HepG2 (cell line): Measurements from ENCODE around the gene RTF1. TPM values are rescaled to one million over a fixed set of nuclear protein-coding genes. Genes with fewer than 3 reads are reported as not detected.

ENCODE experiments used
- ATAC-seq: fragments of 200-7000 bp; cut with Tn5 transposase; 3 replicates; pipeline ENCODE4 v1.9.1; 2020; ENCODE audit warnings: mild to moderate bottlenecking, moderate library complexity
- BruUV-seq: library from RNA; stranded (reverse); fragments of 400-500 nt; replicated peaks from 2 replicates; lab custom pipeline; 2021; lab: Mats Ljungman, UMichigan
- CTCF ChIA-PET: fragments of 300-600 bp; formaldehyde crosslinking; extraction: SDS; loops from one replicate; lab custom pipeline; 2021; ENCODE audit warnings: low total read pairs, inconsistent platforms, low intra/inter-chr PET ratio; lab: Yijun Ruan, JAX
- POLR2A ChIA-PET: fragments of 350-600 bp; sonication (Branson Sonifier 250); formaldehyde crosslinking; loops from one replicate; lab custom pipeline; 2020; ENCODE audit warnings: antibody characterized with exemption, inconsistent platforms; lab: Yijun Ruan, JAX
- DNase-seq: peaks from one replicate; pipeline ENCODE4 v3.0.0-alpha.2; 2015; ENCODE audit warnings: low spot score
- FAIRE-seq: peaks from 3 replicates; lab custom pipeline; 2011; peaks lifted over from hg19 to GRCh38; lab: Jason Lieb, UNC
- H2AFZ ChIP-seq: one replicate; pipeline ENCODE4 v1.6.1; 2011; ENCODE audit warnings: low read length, inconsistent platforms
- H3K27ac ChIP-seq: fragments of 300-600 bp; 3 replicates; pipeline ENCODE4 v1.8.0; 2011; ENCODE audit warnings: mixed run types, mild to moderate bottlenecking, mixed read lengths, low read length, inconsistent platforms; ENCODE audit not compliant: insufficient read depth; ENCODE audit errors: extremely low read length
- H3K27me3 ChIP-seq, 2 experiments: fragments of 200-600 bp in 1 of 2; 2 replicates in 1 of 2; 3 replicates in 1 of 2; pipeline versions ENCODE4 v1.6.0 to v1.8.0; 2011; ENCODE audit warnings: low read length in 2 of 2, mild to moderate bottlenecking in 2 of 2, moderate library complexity in 2 of 2, inconsistent platforms in 1 of 2; ENCODE audit not compliant: insufficient read depth in 2 of 2, control insufficient read depth in 1 of 2
- H3K36me3 ChIP-seq, 2 experiments: fragments of 200-600 bp in 1 of 2; replicated peaks in 1 of 2; 2 replicates in 1 of 2; 3 replicates in 1 of 2; pipeline versions ENCODE4 v1.5.1 to v1.8.0; 2011; ENCODE audit warnings: low read length in 2 of 2, inconsistent platforms in 1 of 2; ENCODE audit not compliant: insufficient read depth in 2 of 2, control insufficient read depth in 1 of 2
- H3K4me1 ChIP-seq: 2 replicates; pipeline ENCODE4 v1.5.1; 2012; ENCODE audit warnings: low read length, inconsistent platforms; ENCODE audit not compliant: insufficient read depth
- H3K4me2 ChIP-seq: 2 replicates; pipeline ENCODE4 v1.6.0; 2011; ENCODE audit warnings: low read depth, low read length, inconsistent platforms
- H3K4me3 ChIP-seq, 3 experiments: fragments of 200-600 bp in 1 of 3; sonication (generic), shearing (Covaris generic) in 1 of 3; replicated peaks in 1 of 3; 2 replicates each; pipeline ENCODE4 v1.5.1; 2011 to 2016; ENCODE audit warnings: low read length in 3 of 3, inconsistent platforms in 2 of 3, low read depth in 2 of 3, mild to moderate bottlenecking in 2 of 3, control low read depth in 1 of 3, mixed read lengths in 1 of 3; ENCODE audit not compliant: insufficient read depth in 1 of 3
- H3K79me2 ChIP-seq: one replicate; pipeline ENCODE4 v1.6.1; 2011; ENCODE audit warnings: low read length, inconsistent platforms; ENCODE audit not compliant: insufficient read depth
- H3K9ac ChIP-seq: 2 replicates; pipeline ENCODE4 v1.6.0; 2011; ENCODE audit warnings: mild to moderate bottlenecking, low read depth, low read length, inconsistent platforms; ENCODE audit not compliant: insufficient read depth
- H3K9me3 ChIP-seq: 2 replicates; pipeline ENCODE4 v1.5.1; 2012; ENCODE audit warnings: mild to moderate bottlenecking, low read length
- H4K20me1 ChIP-seq: 2 replicates; pipeline ENCODE4 v1.6.0; 2011; ENCODE audit warnings: inconsistent platforms, mild to moderate bottlenecking, low read length, moderate library complexity; ENCODE audit not compliant: insufficient read depth
- AGO2 ChIP-seq: fragments of 200-400 bp; formaldehyde crosslinking; optimal IDR thresholded peaks from 2 replicates; pipeline ENCODE3; 2017; ENCODE audit warnings: mild to moderate bottlenecking, low read depth, low read length, moderate library complexity
- FOXC1 ChIP-seq: sonication (generic); formaldehyde crosslinking; IDR thresholded peaks from 2 replicates; pipeline ENCODE4 v1.8.0; 2022; ENCODE audit warnings: mild to moderate bottlenecking, missing genetic modification reagents, borderline replicate concordance
- GTF3A ChIP-seq: sonication (generic); formaldehyde crosslinking; conservative IDR thresholded peaks from 2 replicates; pipeline ENCODE4 v1.4.0; 2020; ENCODE audit warnings: mild to moderate bottlenecking, missing genetic modification reagents
- NFE2 ChIP-seq: sonication (generic); formaldehyde crosslinking; IDR thresholded peaks from 2 replicates; pipeline ENCODE4 v1.4.0; 2020; ENCODE audit warnings: missing genetic modification reagents
- PAF1 ChIP-seq: IDR thresholded peaks from 2 replicates; pipeline ENCODE4 v1.6.1; 2016; ENCODE audit warnings: missing genetic modification reagents, missing compliant biosample characterization
- SYNCRIP ChIP-seq: fragments of 200-400 bp; formaldehyde crosslinking; IDR thresholded peaks from 2 replicates; pipeline ENCODE4 v1.6.1; 2018; ENCODE audit warnings: mild to moderate bottlenecking, low read depth, low read length; ENCODE audit not compliant: insufficient read depth
- ZC3H4 ChIP-seq: sonication (generic); formaldehyde crosslinking; IDR thresholded peaks from 2 replicates; pipeline ENCODE4 v1.4.0; 2020; ENCODE audit warnings: missing genetic modification reagents, borderline replicate concordance
- ZNF20 ChIP-seq: sonication (generic); formaldehyde crosslinking; IDR thresholded peaks from 2 replicates; pipeline ENCODE4 v1.4.0; 2020; ENCODE audit warnings: mild to moderate bottlenecking, moderate library complexity, missing genetic modification reagents
- ZNF496 ChIP-seq: sonication (generic); formaldehyde crosslinking; IDR thresholded peaks from 2 replicates; pipeline ENCODE4 v1.8.1; 2023; ENCODE audit warnings: mild to moderate bottlenecking, moderate library complexity, missing genetic modification reagents; ENCODE audit not compliant: insufficient replicate concordance
- WGBS: methylation state at CpG from one replicate; pipeline ENCODE4 v1.1.6; 2017; ENCODE audit warnings: low lambda C conversion rate; 5-methylcytosine and 5-hydroxymethylcytosine counted together
- in situ Hi-C: cut with HindIII; loops from 2 replicates; pipeline ENCODE4 v1.10.0; 2017; ENCODE audit warnings: low pct_unique_long_range_greater_than_20kb; ENCODE audit not compliant: extremely low pct_ligation_motif_present
- intact Hi-C: fragments of 100-400 bp; cut with micrococcal nuclease; formaldehyde crosslinking; loops from one replicate; pipeline ENCODE4 v1.10.0; 2022; ENCODE audit not compliant: unreplicated experiment
- polyA plus RNA-seq, 8 experiments: library from polyadenylated mRNA; depleted of rRNA in 3 of 8; stranded (reverse) in 7 of 8; unstranded in 1 of 8; fragments of >200 nt; fragmentation: Illumina TruSeq in 4 of 8; extraction: Trizol in 4 of 8; gene quantifications; 2 replicates each; pipeline versions ENCODE4 v1.2.1 to v1.2.3, GENCODE V29; 2011 to 2016; ENCODE audit warnings: low read depth in 4 of 8, missing spikeins in 1 of 8, mixed read lengths in 1 of 8; ENCODE audit not compliant: insufficient read depth in 1 of 8
- total RNA-seq, 5 experiments: library from RNA; depleted of rRNA; stranded (reverse); fragments of >200 nt; fragmentation: Illumina TruSeq; extraction: Trizol; gene quantifications; 2 replicates each; pipeline ENCODE4 v1.2.3, GENCODE V29; 2016; ENCODE audit warnings: low read depth in 1 of 5
- TF ChIP-seq, protein P1 (sequence below): sonication (generic); formaldehyde crosslinking; IDR thresholded peaks from 2 replicates; pipeline ENCODE4 v1.5.1; 2020; ENCODE audit warnings: missing genetic modification reagents, mild to moderate bottlenecking, borderline replicate concordance
- TF ChIP-seq, protein P2 (sequence below): fragments of 450-650 bp; IDR thresholded peaks from 2 replicates; pipeline ENCODE4 v1.6.1; 2017; ENCODE audit warnings: mild to moderate bottlenecking

The RTF1 gene
- total and polyA plus RNA-seq, 2 of the 13 experiments (the other 11 are each of a cell fraction or from before 2014, with no cell fraction given) = 13.9 to 17.9 TPM

DNA sequence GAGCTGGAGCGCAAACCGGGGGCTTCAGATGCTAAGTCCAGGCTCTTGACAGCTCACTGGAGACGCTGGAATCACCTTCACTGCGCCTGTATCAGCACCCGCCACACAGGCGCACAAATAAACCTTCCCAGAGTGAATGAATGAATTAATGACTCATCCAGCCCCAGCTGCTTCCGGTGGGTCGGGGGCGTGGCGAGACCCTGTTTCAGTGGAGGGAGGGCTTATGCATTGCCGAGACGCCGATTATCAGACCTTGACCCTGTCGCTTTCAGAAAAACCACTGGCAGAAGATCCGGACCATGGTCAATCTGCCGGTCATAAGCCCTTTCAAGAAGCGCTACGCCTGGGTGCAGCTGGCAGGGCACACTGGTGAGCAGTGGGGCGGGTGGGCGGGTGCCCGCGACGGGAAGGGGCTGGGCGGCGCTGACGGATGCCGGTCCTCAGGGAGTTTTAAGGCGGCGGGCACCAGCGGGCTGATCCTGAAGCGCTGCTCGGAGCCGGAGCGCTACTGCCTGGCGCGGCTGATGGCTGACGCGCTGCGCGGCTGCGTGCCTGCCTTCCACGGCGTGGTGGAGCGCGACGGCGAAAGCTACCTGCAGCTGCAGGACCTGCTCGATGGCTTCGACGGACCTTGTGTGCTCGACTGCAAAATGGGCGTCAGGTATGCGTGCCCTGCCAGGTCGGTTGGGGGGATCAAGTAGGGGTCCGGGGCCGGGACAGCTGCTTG lies 84.5 kb downstream of the RTF1 start:
- H3K79me2 ChIP-seq = peaks cover 31% of the 10 kb centered on the region
- 98% methylated on average over 50 of the region's 56 CpGs for WGBS
- POLR2A ChIA-PET = no interaction called here
- no peak overlapping the region for H3K4me3 ChIP-seq
- no peaks in the 10 kb centered on the region for H3K27me3 ChIP-seq
- no peak for FAIRE-seq
- no peak for DNase-seq
- no peak overlapping the region for H2AFZ ChIP-seq
- intact Hi-C loops = no loop called here
- BruUV-seq = no TSS peak
- no peaks in the 10 kb centered on the region for H4K20me1 ChIP-seq
- H3K27ac ChIP-seq = no peak overlapping the region
- CTCF ChIA-PET = no interaction called here
- in situ Hi-C loops = no loop called here
- H3K9me3 ChIP-seq = no peaks in the 10 kb centered on the region
- no peak for ATAC-seq
- no peak overlapping the region for H3K4me2 ChIP-seq
- peaks cover 15% of the 10 kb centered on the region for H3K4me1 ChIP-seq
- TF ChIP-seq AGO2 (peak; percentile 50), PAF1 (no peak), GTF3A (CRISPR knock-in tag) (no peak)
- TF ChIP-seq, all 625 proteins: peak for 1
- Histone ChIP-seq H3K9ac (no peak overlapping the region), H3K36me3 (peaks cover 10 to 20% of the 10 kb centered on the region in 2 experiments; a peak in 4 of 5 replicates)

DNA sequence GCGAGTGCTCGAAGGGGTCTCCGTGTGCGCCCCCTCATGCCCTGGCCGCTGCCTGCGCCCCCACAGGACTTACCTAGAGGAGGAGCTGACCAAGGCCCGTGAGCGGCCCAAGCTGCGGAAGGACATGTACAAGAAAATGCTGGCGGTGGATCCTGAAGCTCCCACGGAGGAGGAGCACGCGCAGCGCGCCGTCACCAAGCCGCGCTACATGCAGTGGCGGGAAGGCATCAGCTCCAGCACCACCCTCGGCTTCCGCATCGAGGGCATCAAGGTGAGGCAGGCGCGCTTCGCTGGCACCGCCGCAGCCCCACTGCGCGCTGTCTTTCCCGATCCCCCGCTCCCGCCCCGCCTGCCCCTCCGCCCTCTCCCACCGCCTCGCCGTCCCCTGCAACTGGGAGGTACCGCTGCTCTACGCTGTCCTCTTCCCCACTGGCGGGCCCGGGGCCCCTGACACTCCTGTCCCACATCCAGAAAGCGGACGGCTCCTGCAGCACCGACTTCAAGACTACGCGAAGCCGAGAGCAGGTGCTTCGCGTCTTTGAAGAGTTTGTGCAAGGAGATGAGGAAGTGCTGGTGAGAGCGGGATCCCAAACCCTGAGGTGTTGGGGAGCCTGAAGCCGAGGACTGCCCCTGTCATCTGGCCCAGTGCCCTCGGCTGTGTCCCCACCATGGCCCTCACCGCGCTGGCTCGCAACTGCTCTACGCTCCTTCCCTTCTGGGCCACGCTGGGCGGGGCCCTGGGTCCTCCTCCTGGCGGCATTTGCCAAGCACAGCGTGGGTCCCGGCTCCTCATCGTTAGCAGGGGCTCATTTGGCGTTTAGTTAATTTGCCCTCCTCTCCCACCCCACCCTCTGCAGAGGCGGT lies 85.3 kb downstream of the RTF1 start:
- peaks cover 23% of the 10 kb centered on the region for H3K79me2 ChIP-seq
- peaks cover 10 to 20% of the 10 kb centered on the region in 2 experiments; a peak in 4 of 5 replicates for H3K36me3 ChIP-seq
- intact Hi-C loops = no loop called here
- ChIA-PET POLR2A (no interaction called here), CTCF (no interaction called here)
- WGBS = 98% methylated on average over 56 of the region's 64 CpGs
- no peak overlapping the region for H3K27ac ChIP-seq
- no peak overlapping the region for H3K9ac ChIP-seq
- no peaks in the 10 kb centered on the region for H3K9me3 ChIP-seq
- H2AFZ ChIP-seq = no peak overlapping the region
- H4K20me1 ChIP-seq = no peaks in the 10 kb centered on the region
- in situ Hi-C loops = no loop called here
- ATAC-seq = no peak
- H3K4me1 ChIP-seq = peaks cover 7% of the 10 kb centered on the region
- DNase-seq = no peak
- no peak overlapping the region for H3K4me3 ChIP-seq
- BruUV-seq = no TSS peak
- no peak overlapping the region for H3K4me2 ChIP-seq
- no peak for FAIRE-seq
- H3K27me3 ChIP-seq = no peaks in the 10 kb centered on the region
- TF ChIP-seq ZNF20 = no peak
- no peak for TF ChIP-seq SYNCRIP
- no peak for TF ChIP-seq FOXC1
- no peak for TF ChIP-seq ZNF496
- TF ChIP-seq, protein P1, sequence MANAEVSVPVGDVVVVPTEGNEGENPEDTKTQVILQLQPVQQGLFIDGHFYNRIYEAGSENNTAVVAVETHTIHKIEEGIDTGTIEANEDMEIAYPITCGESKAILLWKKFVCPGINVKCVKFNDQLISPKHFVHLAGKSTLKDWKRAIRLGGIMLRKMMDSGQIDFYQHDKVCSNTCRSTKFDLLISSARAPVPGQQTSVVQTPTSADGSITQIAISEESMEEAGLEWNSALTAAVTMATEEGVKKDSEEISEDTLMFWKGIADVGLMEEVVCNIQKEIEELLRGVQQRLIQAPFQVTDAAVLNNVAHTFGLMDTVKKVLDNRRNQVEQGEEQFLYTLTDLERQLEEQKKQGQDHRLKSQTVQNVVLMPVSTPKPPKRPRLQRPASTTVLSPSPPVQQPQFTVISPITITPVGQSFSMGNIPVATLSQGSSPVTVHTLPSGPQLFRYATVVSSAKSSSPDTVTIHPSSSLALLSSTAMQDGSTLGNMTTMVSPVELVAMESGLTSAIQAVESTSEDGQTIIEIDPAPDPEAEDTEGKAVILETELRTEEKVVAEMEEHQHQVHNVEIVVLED (CRISPR knock-in tag) = no peak
- TF ChIP-seq NFE2 (CRISPR knock-in tag) = no peak
- TF ChIP-seq, protein P2, sequence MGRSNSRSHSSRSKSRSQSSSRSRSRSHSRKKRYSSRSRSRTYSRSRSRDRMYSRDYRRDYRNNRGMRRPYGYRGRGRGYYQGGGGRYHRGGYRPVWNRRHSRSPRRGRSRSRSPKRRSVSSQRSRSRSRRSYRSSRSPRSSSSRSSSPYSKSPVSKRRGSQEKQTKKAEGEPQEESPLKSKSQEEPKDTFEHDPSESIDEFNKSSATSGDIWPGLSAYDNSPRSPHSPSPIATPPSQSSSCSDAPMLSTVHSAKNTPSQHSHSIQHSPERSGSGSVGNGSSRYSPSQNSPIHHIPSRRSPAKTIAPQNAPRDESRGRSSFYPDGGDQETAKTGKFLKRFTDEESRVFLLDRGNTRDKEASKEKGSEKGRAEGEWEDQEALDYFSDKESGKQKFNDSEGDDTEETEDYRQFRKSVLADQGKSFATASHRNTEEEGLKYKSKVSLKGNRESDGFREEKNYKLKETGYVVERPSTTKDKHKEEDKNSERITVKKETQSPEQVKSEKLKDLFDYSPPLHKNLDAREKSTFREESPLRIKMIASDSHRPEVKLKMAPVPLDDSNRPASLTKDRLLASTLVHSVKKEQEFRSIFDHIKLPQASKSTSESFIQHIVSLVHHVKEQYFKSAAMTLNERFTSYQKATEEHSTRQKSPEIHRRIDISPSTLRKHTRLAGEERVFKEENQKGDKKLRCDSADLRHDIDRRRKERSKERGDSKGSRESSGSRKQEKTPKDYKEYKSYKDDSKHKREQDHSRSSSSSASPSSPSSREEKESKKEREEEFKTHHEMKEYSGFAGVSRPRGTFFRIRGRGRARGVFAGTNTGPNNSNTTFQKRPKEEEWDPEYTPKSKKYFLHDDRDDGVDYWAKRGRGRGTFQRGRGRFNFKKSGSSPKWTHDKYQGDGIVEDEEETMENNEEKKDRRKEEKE = no peak
- no peak for TF ChIP-seq ZC3H4 (CRISPR knock-in tag)
